Endometrium (tissue), 2 donors: ENCODE results near the gene ZNF92.
"Not testable (repeated sequence)": the region's sequence is repeated elsewhere in the genome, so short reads cannot be mapped to it uniquely, and the experiment has no call there.

Source experiments
- FAIRE-seq: peaks from 2 replicates; lab custom pipeline; 2012; peaks lifted over from hg19 to GRCh38; lab: Jason Lieb, UNC
- donor health status: control.
- donor health status: control.

ZNF92 gene

GRCh38 chr7:65429642-65430343, 56.1 kb downstream of the ZNF92 start:
- no peak for FAIRE-seq

GRCh38 chr7:65430344-65431186, 56.9 kb downstream of the ZNF92 start:
- FAIRE-seq: no peak

- no peak for FAIRE-seq
These were observed 60.7 kb downstream of the ZNF92 start for GRCh38 chr7:65434307-65434706.

GRCh38 chr7:65436163-65436562, 62.5 kb downstream of the ZNF92 start:
- FAIRE-seq: no peak

- FAIRE-seq: no peak
These were observed 64.9 kb downstream of the ZNF92 start for GRCh38 chr7:65438598-65438997.

GRCh38 chr7:65441010-65441409, 67.4 kb downstream of the ZNF92 start:
- no peak for FAIRE-seq

- no peak for FAIRE-seq
These were observed 70.7 kb downstream of the ZNF92 start for GRCh38 chr7:65444205-65444842.

GRCh38 chr7:65444899-65445823, 71.5 kb downstream of the ZNF92 start:
- no peak for FAIRE-seq

- not testable (repeated sequence) for FAIRE-seq
These were observed 73.4 kb downstream of the ZNF92 start for GRCh38 chr7:65447041-65447440.

- FAIRE-seq: no peak
These were observed 75.3 kb downstream of the ZNF92 start for GRCh38 chr7:65448816-65449504.

- no peak for FAIRE-seq
These were observed 75.8 kb downstream of the ZNF92 start for GRCh38 chr7:65449505-65449852.
